Measurements from ENCODE around the gene HACD3.

Gene HACD3

GRCh38 chr15:65532738-65533051 lies 2.4 kb downstream of the HACD3 start:
- no peak for ATAC-seq
- TF ChIP-seq RARB (CRISPR knock-in tag; IDR thresholded peaks at IDR 0.05), result no peak
- TF ChIP-seq SNAI2 (CRISPR knock-in tag; IDR thresholded peaks at IDR 0.05), result no peak
- no peak for TF ChIP-seq GLIS3 (CRISPR knock-in tag; IDR thresholded peaks at IDR 0.05)
- no peak for TF ChIP-seq ZNF565 (CRISPR knock-in tag; conservative IDR thresholded peaks at IDR 0.05; ENCODE audit: low read depth)
- no peak for TF ChIP-seq ARNTL (CRISPR knock-in tag; IDR thresholded peaks at IDR 0.05; ENCODE audit: borderline replicate concordance, low read depth)
- no peak for TF ChIP-seq PATZ1 (CRISPR knock-in tag; IDR thresholded peaks at IDR 0.05; ENCODE audit: borderline replicate concordance)
- TF ChIP-seq, protein P1, sequence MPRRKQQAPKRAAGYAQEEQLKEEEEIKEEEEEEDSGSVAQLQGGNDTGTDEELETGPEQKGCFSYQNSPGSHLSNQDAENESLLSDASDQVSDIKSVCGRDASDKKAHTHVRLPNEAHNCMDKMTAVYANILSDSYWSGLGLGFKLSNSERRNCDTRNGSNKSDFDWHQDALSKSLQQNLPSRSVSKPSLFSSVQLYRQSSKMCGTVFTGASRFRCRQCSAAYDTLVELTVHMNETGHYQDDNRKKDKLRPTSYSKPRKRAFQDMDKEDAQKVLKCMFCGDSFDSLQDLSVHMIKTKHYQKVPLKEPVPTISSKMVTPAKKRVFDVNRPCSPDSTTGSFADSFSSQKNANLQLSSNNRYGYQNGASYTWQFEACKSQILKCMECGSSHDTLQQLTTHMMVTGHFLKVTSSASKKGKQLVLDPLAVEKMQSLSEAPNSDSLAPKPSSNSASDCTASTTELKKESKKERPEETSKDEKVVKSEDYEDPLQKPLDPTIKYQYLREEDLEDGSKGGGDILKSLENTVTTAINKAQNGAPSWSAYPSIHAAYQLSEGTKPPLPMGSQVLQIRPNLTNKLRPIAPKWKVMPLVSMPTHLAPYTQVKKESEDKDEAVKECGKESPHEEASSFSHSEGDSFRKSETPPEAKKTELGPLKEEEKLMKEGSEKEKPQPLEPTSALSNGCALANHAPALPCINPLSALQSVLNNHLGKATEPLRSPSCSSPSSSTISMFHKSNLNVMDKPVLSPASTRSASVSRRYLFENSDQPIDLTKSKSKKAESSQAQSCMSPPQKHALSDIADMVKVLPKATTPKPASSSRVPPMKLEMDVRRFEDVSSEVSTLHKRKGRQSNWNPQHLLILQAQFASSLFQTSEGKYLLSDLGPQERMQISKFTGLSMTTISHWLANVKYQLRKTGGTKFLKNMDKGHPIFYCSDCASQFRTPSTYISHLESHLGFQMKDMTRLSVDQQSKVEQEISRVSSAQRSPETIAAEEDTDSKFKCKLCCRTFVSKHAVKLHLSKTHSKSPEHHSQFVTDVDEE (CRISPR knock-in tag; IDR thresholded peaks at IDR 0.05), result no peak
- no peak for TF ChIP-seq ESRRG (CRISPR knock-in tag; IDR thresholded peaks at IDR 0.05)
- no peak for TF ChIP-seq BACH2 (CRISPR knock-in tag; IDR thresholded peaks at IDR 0.05; ENCODE audit: borderline replicate concordance)
- no peak for TF ChIP-seq ZNF8 (CRISPR knock-in tag; IDR thresholded peaks at IDR 0.05)
- TF ChIP-seq TCF4 (CRISPR knock-in tag; IDR thresholded peaks at IDR 0.05; ENCODE audit: borderline replicate concordance), result no peak
- no peak for TF ChIP-seq TOX (CRISPR knock-in tag; IDR thresholded peaks at IDR 0.05; ENCODE audit: borderline replicate concordance)
- no peak for TF ChIP-seq ZFP3 (CRISPR knock-in tag; IDR thresholded peaks at IDR 0.05)
- TF ChIP-seq, protein P2, sequence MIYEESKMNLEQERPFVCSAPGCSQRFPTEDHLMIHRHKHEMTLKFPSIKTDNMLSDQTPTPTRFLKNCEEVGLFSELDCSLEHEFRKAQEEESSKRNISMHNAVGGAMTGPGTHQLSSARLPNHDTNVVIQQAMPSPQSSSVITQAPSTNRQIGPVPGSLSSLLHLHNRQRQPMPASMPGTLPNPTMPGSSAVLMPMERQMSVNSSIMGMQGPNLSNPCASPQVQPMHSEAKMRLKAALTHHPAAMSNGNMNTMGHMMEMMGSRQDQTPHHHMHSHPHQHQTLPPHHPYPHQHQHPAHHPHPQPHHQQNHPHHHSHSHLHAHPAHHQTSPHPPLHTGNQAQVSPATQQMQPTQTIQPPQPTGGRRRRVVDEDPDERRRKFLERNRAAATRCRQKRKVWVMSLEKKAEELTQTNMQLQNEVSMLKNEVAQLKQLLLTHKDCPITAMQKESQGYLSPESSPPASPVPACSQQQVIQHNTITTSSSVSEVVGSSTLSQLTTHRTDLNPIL (CRISPR knock-in tag; IDR thresholded peaks at IDR 0.05; ENCODE audit: low read depth), result no peak
- no peak for TF ChIP-seq ZC3H10 (CRISPR knock-in tag; IDR thresholded peaks at IDR 0.05)
- no peak for TF ChIP-seq ZNF70 (CRISPR knock-in tag; IDR thresholded peaks at IDR 0.05)
- no peak for TF ChIP-seq ISL1 (CRISPR knock-in tag; IDR thresholded peaks at IDR 0.05)
- TF ChIP-seq OSR1 (CRISPR knock-in tag; IDR thresholded peaks at IDR 0.05), result no peak
- TF ChIP-seq PPARA (CRISPR knock-in tag; IDR thresholded peaks at IDR 0.05; ENCODE audit: borderline replicate concordance), result no peak

- no peak for ATAC-seq
- TF ChIP-seq, protein P2 (CRISPR knock-in tag; IDR thresholded peaks at IDR 0.05; ENCODE audit: low read depth), result no peak
- no peak for TF ChIP-seq RARB (CRISPR knock-in tag; IDR thresholded peaks at IDR 0.05)
- TF ChIP-seq, protein P3, sequence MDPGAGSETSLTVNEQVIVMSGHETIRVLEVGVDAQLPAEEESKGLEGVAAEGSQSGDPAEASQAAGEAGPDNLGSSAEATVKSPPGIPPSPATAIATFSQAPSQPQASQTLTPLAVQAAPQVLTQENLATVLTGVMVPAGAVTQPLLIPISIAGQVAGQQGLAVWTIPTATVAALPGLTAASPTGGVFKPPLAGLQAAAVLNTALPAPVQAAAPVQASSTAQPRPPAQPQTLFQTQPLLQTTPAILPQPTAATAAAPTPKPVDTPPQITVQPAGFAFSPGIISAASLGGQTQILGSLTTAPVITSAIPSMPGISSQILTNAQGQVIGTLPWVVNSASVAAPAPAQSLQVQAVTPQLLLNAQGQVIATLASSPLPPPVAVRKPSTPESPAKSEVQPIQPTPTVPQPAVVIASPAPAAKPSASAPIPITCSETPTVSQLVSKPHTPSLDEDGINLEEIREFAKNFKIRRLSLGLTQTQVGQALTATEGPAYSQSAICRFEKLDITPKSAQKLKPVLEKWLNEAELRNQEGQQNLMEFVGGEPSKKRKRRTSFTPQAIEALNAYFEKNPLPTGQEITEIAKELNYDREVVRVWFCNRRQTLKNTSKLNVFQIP (CRISPR knock-in tag; IDR thresholded peaks at IDR 0.05; ENCODE audit: borderline replicate concordance, low read depth), result no peak
- no peak for TF ChIP-seq TCF4 (CRISPR knock-in tag; IDR thresholded peaks at IDR 0.05; ENCODE audit: borderline replicate concordance)
- TF ChIP-seq ZFP3 (CRISPR knock-in tag; IDR thresholded peaks at IDR 0.05), result no peak
- TF ChIP-seq ZNF565 (CRISPR knock-in tag; conservative IDR thresholded peaks at IDR 0.05; ENCODE audit: low read depth), result no peak
- TF ChIP-seq BACH2 (CRISPR knock-in tag; IDR thresholded peaks at IDR 0.05; ENCODE audit: borderline replicate concordance), result no peak
- no peak for TF ChIP-seq ZNF70 (CRISPR knock-in tag; IDR thresholded peaks at IDR 0.05)
- TF ChIP-seq CSDC2 (CRISPR knock-in tag; IDR thresholded peaks at IDR 0.05), result no peak
- no peak for TF ChIP-seq PPARA (CRISPR knock-in tag; IDR thresholded peaks at IDR 0.05; ENCODE audit: borderline replicate concordance)
- TF ChIP-seq GLIS3 (CRISPR knock-in tag; IDR thresholded peaks at IDR 0.05), result no peak
- TF ChIP-seq, protein P4, sequence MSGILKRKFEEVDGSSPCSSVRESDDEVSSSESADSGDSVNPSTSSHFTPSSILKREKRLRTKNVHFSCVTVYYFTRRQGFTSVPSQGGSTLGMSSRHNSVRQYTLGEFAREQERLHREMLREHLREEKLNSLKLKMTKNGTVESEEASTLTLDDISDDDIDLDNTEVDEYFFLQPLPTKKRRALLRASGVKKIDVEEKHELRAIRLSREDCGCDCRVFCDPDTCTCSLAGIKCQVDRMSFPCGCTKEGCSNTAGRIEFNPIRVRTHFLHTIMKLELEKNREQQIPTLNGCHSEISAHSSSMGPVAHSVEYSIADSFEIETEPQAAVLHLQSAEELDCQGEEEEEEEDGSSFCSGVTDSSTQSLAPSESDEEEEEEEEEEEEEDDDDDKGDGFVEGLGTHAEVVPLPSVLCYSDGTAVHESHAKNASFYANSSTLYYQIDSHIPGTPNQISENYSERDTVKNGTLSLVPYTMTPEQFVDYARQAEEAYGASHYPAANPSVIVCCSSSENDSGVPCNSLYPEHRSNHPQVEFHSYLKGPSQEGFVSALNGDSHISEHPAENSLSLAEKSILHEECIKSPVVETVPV (CRISPR knock-in tag; IDR thresholded peaks at IDR 0.05), result no peak
- TF ChIP-seq TOX (CRISPR knock-in tag; IDR thresholded peaks at IDR 0.05; ENCODE audit: borderline replicate concordance), result no peak
These were observed 2.9 kb downstream of the HACD3 start for GRCh38 chr15:65533057-65533756.
